ENCODE measurements around the gene NAV1. TPM values are rescaled to one million over a fixed set of nuclear protein-coding genes. Genes with fewer than 3 reads are reported as not detected.
"Not testable (repeated sequence)": the region's sequence is repeated elsewhere in the genome, so short reads cannot be mapped to it uniquely, and the experiment has no call there.

Gene NAV1
- total RNA-seq, 1 donor from 2014 or later: 2.2 TPM

GRCh38 chr1:201517631-201518030 lies 21.3 kb upstream of the NAV1 start:
- intact Hi-C loops (cut with micrococcal nuclease): no loop called here

- intact Hi-C loops (cut with micrococcal nuclease): no loop called here
Observed at GRCh38 chr1:201518071-201518470, 20.9 kb upstream of the NAV1 start.

- intact Hi-C loops (cut with micrococcal nuclease): not testable (repeated sequence)
Observed at GRCh38 chr1:201520046-201520575, 18.8 kb upstream of the NAV1 start.

GRCh38 chr1:201525193-201525778 lies 13.6 kb upstream of the NAV1 start:
- intact Hi-C loops (cut with micrococcal nuclease): no loop called here

- intact Hi-C loops (cut with micrococcal nuclease): no loop called here
Observed at GRCh38 chr1:201527879-201528278, 11.0 kb upstream of the NAV1 start.

GRCh38 chr1:201528631-201529252 lies 10.2 kb upstream of the NAV1 start:
- intact Hi-C loops (cut with micrococcal nuclease): no loop called here

- intact Hi-C loops (cut with micrococcal nuclease): loop anchor here (1.0 kb wide), 1 partner anchor 173 kb away; no protein-coding TSS in a partner anchor
Observed at GRCh38 chr1:201530741-201531531, 8.0 kb upstream of the NAV1 start.

GRCh38 chr1:201531551-201532425 lies 7.1 kb upstream of the NAV1 start:
- intact Hi-C loops (cut with micrococcal nuclease): no loop called here

- intact Hi-C loops (cut with micrococcal nuclease): no loop called here
Observed at GRCh38 chr1:201533836-201534235, 5.1 kb upstream of the NAV1 start.

- intact Hi-C loops (cut with micrococcal nuclease): no loop called here
Observed at GRCh38 chr1:201535046-201535918, 3.6 kb upstream of the NAV1 start.

- intact Hi-C loops (cut with micrococcal nuclease): no loop called here
Observed at GRCh38 chr1:201535919-201536245, 3.0 kb upstream of the NAV1 start.

- intact Hi-C loops (cut with micrococcal nuclease): no loop called here
Observed at GRCh38 chr1:201536558-201536957, 2.4 kb upstream of the NAV1 start.

- intact Hi-C loops (cut with micrococcal nuclease): no loop called here
Observed at GRCh38 chr1:201537028-201537427, 1.9 kb upstream of the NAV1 start.

- intact Hi-C loops (cut with micrococcal nuclease): no loop called here
Observed at GRCh38 chr1:201537467-201537866, 1.5 kb upstream of the NAV1 start.

GRCh38 chr1:201537891-201538611 lies 876 bp upstream of the NAV1 start:
- intact Hi-C loops (cut with micrococcal nuclease): no loop called here

- intact Hi-C loops (cut with micrococcal nuclease): no loop called here
Observed at GRCh38 chr1:201539561-201540431, 869 bp downstream of the NAV1 start.

GRCh38 chr1:201540846-201541735 lies 2.2 kb downstream of the NAV1 start:
- intact Hi-C loops (cut with micrococcal nuclease): no loop called here
